CD14-positive monocyte (primary cell): Measurements from ENCODE around the gene MRPL43. TPM values are rescaled to one million over a fixed set of nuclear protein-coding genes. Genes with fewer than 3 reads are reported as not detected.

Experiments
- DNase-seq, 3 donors: peaks; one replicate each; pipeline ENCODE4 v3.0.0-alpha.2; 2011 to 2022
- H2AFZ ChIP-seq: 2 replicates; pipeline ENCODE4 v1.6.0; 2012; ENCODE audit warnings: mild to moderate bottlenecking, low read depth, low read length, inconsistent platforms; ENCODE audit not compliant: insufficient read depth, poor library complexity, severe bottlenecking
- H3K27ac ChIP-seq, 2 donors: 1 replicate in 1 of 2; 2 replicates in 1 of 2; pipeline ENCODE4 v1.5.1; 2012 to 2013; ENCODE audit warnings: low read length in 2 of 2, control low read depth in 1 of 2, inconsistent platforms in 1 of 2, low read depth in 1 of 2, mild to moderate bottlenecking in 1 of 2
- H3K27me3 ChIP-seq, 2 donors: one replicate each; pipeline versions ENCODE4 v1.6.0 to v1.6.1; 2011 to 2013; ENCODE audit warnings: low read length in 2 of 2; ENCODE audit not compliant: control insufficient read depth in 2 of 2, insufficient read depth in 2 of 2
- H3K36me3 ChIP-seq, 2 donors: replicated peaks in 1 of 2; 1 replicate in 1 of 2; 2 replicates in 1 of 2; pipeline versions ENCODE4 v1.5.1 to v1.6.1; 2012 to 2013; ENCODE audit warnings: low read length in 2 of 2, control low read depth in 1 of 2, inconsistent platforms in 1 of 2, mild to moderate bottlenecking in 1 of 2; ENCODE audit not compliant: insufficient read depth in 2 of 2, control insufficient read depth in 1 of 2
- H3K4me1 ChIP-seq, 2 donors: 1 replicate in 1 of 2; 2 replicates in 1 of 2; pipeline versions ENCODE4 v1.5.1 to v1.6.1; 2012 to 2013; ENCODE audit warnings: low read length in 2 of 2, control low read depth in 1 of 2, inconsistent platforms in 1 of 2, mild to moderate bottlenecking in 1 of 2, moderate library complexity in 1 of 2; ENCODE audit not compliant: insufficient read depth in 2 of 2, control insufficient read depth in 1 of 2
- H3K4me2 ChIP-seq: replicated peaks from 2 replicates; pipeline ENCODE3; 2012; ENCODE audit warnings: low read length, moderate library complexity, mild to moderate bottlenecking; ENCODE audit not compliant: poor library complexity, severe bottlenecking; ENCODE audit errors: extremely low read depth
- H3K4me3 ChIP-seq, 3 experiments: fragments of 200-600 bp in 1 of 3; sonication (generic) in 1 of 3; replicated peaks in 1 of 3; 1 replicate in 2 of 3; 2 replicates in 1 of 3; pipeline ENCODE4 v1.5.1; 2011 to 2013; ENCODE audit warnings: low read length in 3 of 3, mild to moderate bottlenecking in 3 of 3, control low read depth in 2 of 3, low read depth in 2 of 3, inconsistent platforms in 1 of 3, moderate library complexity in 1 of 3
- H3K79me2 ChIP-seq: 2 replicates; pipeline ENCODE4 v1.6.0; 2012; ENCODE audit warnings: mild to moderate bottlenecking, control low read depth, inconsistent platforms, low read length, moderate library complexity; ENCODE audit not compliant: insufficient read depth
- H3K9ac ChIP-seq: 2 replicates; pipeline ENCODE4 v1.6.0; 2017; ENCODE audit warnings: low read length, mild to moderate bottlenecking; ENCODE audit not compliant: insufficient read depth, poor library complexity, severe bottlenecking
- H3K9me3 ChIP-seq, 2 donors: replicated peaks in 1 of 2; 1 replicate in 1 of 2; 2 replicates in 1 of 2; pipeline versions ENCODE4 v1.5.1 to v1.6.1; 2012 to 2013; ENCODE audit warnings: low read length in 2 of 2, control low read depth in 1 of 2; ENCODE audit not compliant: control insufficient read depth in 1 of 2, insufficient read depth in 1 of 2
- H4K20me1 ChIP-seq: 2 replicates; pipeline ENCODE4 v1.6.0; 2012; ENCODE audit warnings: mild to moderate bottlenecking, low read length, control low read depth, moderate library complexity; ENCODE audit not compliant: insufficient read depth
- H3K27ac Mint-ChIP-seq, 7 donors: one replicate each; pipeline ENCODE4 v1.8.0; 2020; ENCODE audit warnings: mild to moderate bottlenecking in 7 of 7, mixed read lengths in 7 of 7, moderate library complexity in 6 of 7, inconsistent platforms in 2 of 7
- H3K27me3 Mint-ChIP-seq, 3 donors: one replicate each; pipeline ENCODE4 v1.8.0; 2021 to 2022; ENCODE audit warnings: low read depth in 3 of 3, mild to moderate bottlenecking in 3 of 3, mixed read lengths in 3 of 3, moderate library complexity in 3 of 3, inconsistent platforms in 1 of 3
- H3K36me3 Mint-ChIP-seq, 2 donors: one replicate each; pipeline ENCODE4 v1.8.0; 2020; ENCODE audit warnings: mixed read lengths in 2 of 2, inconsistent platforms in 1 of 2, mild to moderate bottlenecking in 1 of 2
- H3K4me1 Mint-ChIP-seq: one replicate; pipeline ENCODE4 v1.8.0; 2020; ENCODE audit warnings: mild to moderate bottlenecking, mixed read lengths
- H3K4me3 Mint-ChIP-seq, 2 donors: one replicate each; pipeline ENCODE4 v1.8.0; 2020; ENCODE audit warnings: mild to moderate bottlenecking in 2 of 2, mixed read lengths in 2 of 2, moderate library complexity in 1 of 2
- H3K9me3 Mint-ChIP-seq, 7 donors: one replicate each; pipeline ENCODE4 v1.8.0; 2020 to 2022; ENCODE audit warnings: mixed read lengths in 7 of 7, mild to moderate bottlenecking in 6 of 7, moderate library complexity in 6 of 7, inconsistent platforms in 2 of 7
- WGBS: methylation state at CpG from one replicate; pipeline ENCODE4 v1.1.5; 2013; ENCODE audit warnings: missing lambda C conversion rate; ENCODE audit not compliant: insufficient coverage; 5-methylcytosine and 5-hydroxymethylcytosine counted together
- intact Hi-C, 2 donors: fragments of 100-400 bp; cut with micrococcal nuclease; formaldehyde crosslinking; loops; one replicate each; pipeline versions ENCODE4 v1.15.0 to v1.15.1; 2023
- polyA plus RNA-seq, 3 donors: library from polyadenylated mRNA; depleted of rRNA in 1 of 3; unstranded in 2 of 3; stranded (reverse) in 1 of 3; fragments of 300-500 nt in 2 of 3; fragments of >200 nt in 1 of 3; fragmentation: Illumina TruSeq in 2 of 3; gene quantifications; 1 replicate in 2 of 3; 2 replicates in 1 of 3; pipeline ENCODE4 v1.2.3, GENCODE V29; 2012 to 2021
- TF ChIP-seq, protein P1 (sequence below): fragments of 200-600 bp; IDR thresholded peaks from one replicate; pipeline ENCODE4 v1.8.0; 2022; ENCODE audit warnings: antibody characterized with exemption, mild to moderate bottlenecking

The MRPL43 gene
- polyA plus RNA-seq, 3 donors, result 69.5 to 123 (median 98.0) TPM

DNA sequence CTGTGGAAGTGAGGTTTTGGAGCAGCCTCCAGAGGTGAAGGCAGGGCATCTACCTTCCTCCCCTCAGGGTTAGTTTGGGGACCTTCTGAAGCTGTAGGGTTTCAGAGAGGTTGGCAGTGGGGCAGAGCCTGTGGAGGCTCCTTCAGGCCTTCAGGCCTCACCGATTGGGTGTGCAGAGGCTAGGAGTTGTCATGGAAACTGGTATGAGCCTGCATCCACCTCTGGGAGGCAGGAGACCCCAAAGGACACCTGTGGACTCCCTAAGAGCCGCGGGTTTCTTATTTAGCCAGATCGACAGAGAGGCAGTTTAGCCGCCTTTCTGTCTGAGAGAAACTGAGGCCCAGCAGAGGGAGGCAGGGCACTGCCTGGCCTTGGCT, 14.3 kb upstream of the MRPL43 start:
- 57% methylated on average over 5 of the region's 5 CpGs for WGBS
- H3K27me3 Mint-ChIP-seq, result peaks cover 0 to 7% (median 4%) of the 10 kb centered on the region in 3 donors
- peak overlapping the region in 1 of 7 donors; percentile 54 for H3K27ac Mint-ChIP-seq
- H2AFZ ChIP-seq, result no peak overlapping the region
- no peak overlapping the region for H3K4me3 ChIP-seq
- intact Hi-C loops, result no loop called here
- H4K20me1 ChIP-seq, result no peaks in the 10 kb centered on the region
- H3K36me3 ChIP-seq, result peaks cover 3 to 11% of the 10 kb centered on the region in 2 donors
- no peak overlapping the region for H3K4me3 Mint-ChIP-seq
- peaks cover 11 to 14% of the 10 kb centered on the region in 2 donors for H3K36me3 Mint-ChIP-seq
- H3K9ac ChIP-seq, result no peak overlapping the region
- H3K9me3 Mint-ChIP-seq, result no peaks in the 10 kb centered on the region
- peaks cover 31% of the 10 kb centered on the region for H3K4me1 Mint-ChIP-seq
- H3K9me3 ChIP-seq, result no peaks in the 10 kb centered on the region
- H3K4me1 ChIP-seq, result peaks cover 29 to 45% of the 10 kb centered on the region in 2 donors
- DNase-seq, result no peak
- peaks cover 5% of the 10 kb centered on the region for H3K79me2 ChIP-seq
- no peak overlapping the region for H3K4me2 ChIP-seq
- TF ChIP-seq, protein P1, sequence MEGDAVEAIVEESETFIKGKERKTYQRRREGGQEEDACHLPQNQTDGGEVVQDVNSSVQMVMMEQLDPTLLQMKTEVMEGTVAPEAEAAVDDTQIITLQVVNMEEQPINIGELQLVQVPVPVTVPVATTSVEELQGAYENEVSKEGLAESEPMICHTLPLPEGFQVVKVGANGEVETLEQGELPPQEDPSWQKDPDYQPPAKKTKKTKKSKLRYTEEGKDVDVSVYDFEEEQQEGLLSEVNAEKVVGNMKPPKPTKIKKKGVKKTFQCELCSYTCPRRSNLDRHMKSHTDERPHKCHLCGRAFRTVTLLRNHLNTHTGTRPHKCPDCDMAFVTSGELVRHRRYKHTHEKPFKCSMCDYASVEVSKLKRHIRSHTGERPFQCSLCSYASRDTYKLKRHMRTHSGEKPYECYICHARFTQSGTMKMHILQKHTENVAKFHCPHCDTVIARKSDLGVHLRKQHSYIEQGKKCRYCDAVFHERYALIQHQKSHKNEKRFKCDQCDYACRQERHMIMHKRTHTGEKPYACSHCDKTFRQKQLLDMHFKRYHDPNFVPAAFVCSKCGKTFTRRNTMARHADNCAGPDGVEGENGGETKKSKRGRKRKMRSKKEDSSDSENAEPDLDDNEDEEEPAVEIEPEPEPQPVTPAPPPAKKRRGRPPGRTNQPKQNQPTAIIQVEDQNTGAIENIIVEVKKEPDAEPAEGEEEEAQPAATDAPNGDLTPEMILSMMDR, result no peak
- H3K27ac ChIP-seq, result no peak overlapping the region
- H3K27me3 ChIP-seq, result no peaks in the 10 kb centered on the region

DNA sequence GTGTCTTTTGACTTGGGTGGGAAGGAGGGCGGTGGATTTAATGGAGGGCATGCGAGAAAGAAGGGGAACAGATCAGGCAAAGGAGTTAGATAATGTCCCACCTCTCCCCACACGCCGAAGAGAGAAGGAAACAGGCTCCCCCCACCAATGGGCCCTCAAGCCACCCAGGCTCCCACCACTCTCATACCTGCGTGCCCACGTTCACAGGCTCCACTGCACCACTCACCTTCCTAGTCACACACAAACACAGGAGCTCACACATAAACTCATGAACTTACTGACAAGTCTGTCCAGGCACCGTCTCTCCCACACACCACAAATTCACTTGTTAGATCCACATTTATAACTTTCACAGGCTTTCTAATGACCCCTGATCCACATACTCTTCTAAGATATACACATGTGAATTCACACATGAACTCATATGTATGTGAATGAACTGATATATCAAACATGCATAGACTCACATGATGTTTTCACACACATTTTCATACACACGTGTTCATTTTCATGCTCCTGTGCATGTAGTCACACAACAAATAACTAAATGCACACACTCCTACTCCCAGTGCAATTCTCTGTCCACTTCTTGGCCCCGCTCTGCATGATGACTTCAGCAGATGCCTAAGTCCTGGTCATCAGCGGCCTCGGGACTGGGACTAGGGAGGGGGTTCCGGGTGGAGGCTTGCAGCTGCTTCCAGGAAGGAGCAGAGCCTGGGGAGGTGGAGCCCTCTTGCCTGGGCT, 13.8 kb upstream of the MRPL43 start:
- H3K36me3 Mint-ChIP-seq, result peaks cover 9 to 10% of the 10 kb centered on the region in 2 donors
- peak overlapping the region; percentile 85 for H3K4me2 ChIP-seq
- no peaks in the 10 kb centered on the region for H4K20me1 ChIP-seq
- peak overlapping the region in 2 of 7 donors; percentile 58 to 77 for H3K27ac Mint-ChIP-seq
- intact Hi-C loops, result no loop called here
- peak overlapping the region in 1 of 3 experiments; percentile 92 for H3K4me3 ChIP-seq
- peak overlapping the region; percentile 70 for H3K9ac ChIP-seq
- peak overlapping the region; percentile 88 for H2AFZ ChIP-seq
- peaks cover 3 to 6% of the 10 kb centered on the region in 2 donors for H3K36me3 ChIP-seq
- H3K4me3 Mint-ChIP-seq, result peak overlapping the region; percentile 93 to 94
- H3K27me3 Mint-ChIP-seq, result peaks cover 0 to 7% (median 4%) of the 10 kb centered on the region in 3 donors
- H3K79me2 ChIP-seq, result peaks cover 5% of the 10 kb centered on the region
- H3K27me3 ChIP-seq, result no peaks in the 10 kb centered on the region
- H3K4me1 Mint-ChIP-seq, result peaks cover 37% of the 10 kb centered on the region
- H3K9me3 Mint-ChIP-seq, result no peaks in the 10 kb centered on the region
- WGBS, result 14% methylated on average over 5 of the region's 12 CpGs
- no peak overlapping the region for H3K27ac ChIP-seq
- peaks cover 35 to 51% of the 10 kb centered on the region in 2 donors for H3K4me1 ChIP-seq
- no peak for DNase-seq
- TF ChIP-seq, protein P1, result no peak
- H3K9me3 ChIP-seq, result no peaks in the 10 kb centered on the region
